Measurements from ENCODE around the gene UNC79.

DNA sequence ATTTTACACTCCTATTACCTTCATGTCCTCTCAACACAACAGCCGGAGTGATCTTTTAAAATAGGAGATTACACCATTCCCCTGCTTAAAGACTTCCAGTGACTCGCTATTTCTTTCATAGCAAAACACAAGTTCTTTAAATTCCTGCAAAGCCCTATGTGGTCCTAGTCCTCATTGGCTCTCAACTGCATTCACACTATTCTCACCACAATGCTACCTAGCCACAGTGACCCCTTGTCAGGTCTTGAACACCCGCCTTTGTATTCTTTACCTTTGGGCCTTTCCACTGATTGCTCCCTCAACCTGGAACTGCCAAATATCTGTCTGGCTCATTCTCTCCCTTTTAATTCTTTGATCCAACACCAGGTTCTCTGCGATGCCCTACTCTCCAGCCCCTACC, 197.3 kb downstream of the UNC79 start:
- no peak for TF ChIP-seq EZH2 (IDR thresholded peaks at IDR 0.05; ENCODE audit: low read length, unreplicated experiment)
- TF ChIP-seq, protein P1, sequence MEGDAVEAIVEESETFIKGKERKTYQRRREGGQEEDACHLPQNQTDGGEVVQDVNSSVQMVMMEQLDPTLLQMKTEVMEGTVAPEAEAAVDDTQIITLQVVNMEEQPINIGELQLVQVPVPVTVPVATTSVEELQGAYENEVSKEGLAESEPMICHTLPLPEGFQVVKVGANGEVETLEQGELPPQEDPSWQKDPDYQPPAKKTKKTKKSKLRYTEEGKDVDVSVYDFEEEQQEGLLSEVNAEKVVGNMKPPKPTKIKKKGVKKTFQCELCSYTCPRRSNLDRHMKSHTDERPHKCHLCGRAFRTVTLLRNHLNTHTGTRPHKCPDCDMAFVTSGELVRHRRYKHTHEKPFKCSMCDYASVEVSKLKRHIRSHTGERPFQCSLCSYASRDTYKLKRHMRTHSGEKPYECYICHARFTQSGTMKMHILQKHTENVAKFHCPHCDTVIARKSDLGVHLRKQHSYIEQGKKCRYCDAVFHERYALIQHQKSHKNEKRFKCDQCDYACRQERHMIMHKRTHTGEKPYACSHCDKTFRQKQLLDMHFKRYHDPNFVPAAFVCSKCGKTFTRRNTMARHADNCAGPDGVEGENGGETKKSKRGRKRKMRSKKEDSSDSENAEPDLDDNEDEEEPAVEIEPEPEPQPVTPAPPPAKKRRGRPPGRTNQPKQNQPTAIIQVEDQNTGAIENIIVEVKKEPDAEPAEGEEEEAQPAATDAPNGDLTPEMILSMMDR (conservative IDR thresholded peaks at IDR 0.05; ENCODE audit: low read depth, low read length): no peak

Data from PC-3 (cell line).